GM12864 (cell line): Measurements from ENCODE around the gene RASGEF1C.

Experiments
- DNase-seq: peaks from one replicate; pipeline ENCODE4 v3.0.0-alpha.2; 2011; ENCODE audit warnings: low read depth
- H3K4me3 ChIP-seq: 2 replicates; pipeline ENCODE4 v1.5.1; 2011; ENCODE audit warnings: mild to moderate bottlenecking, low read depth, low read length, control low read depth
- CTCF ChIP-seq: IDR thresholded peaks from 2 replicates; pipeline ENCODE4 v1.5.1; 2011; ENCODE audit warnings: low read depth, mild to moderate bottlenecking, moderate library complexity, low read length, control low read depth, inconsistent platforms; ENCODE audit errors: missing control alignments

The RASGEF1C gene

GRCh38 chr5:180140079-180140554, 68.9 kb downstream of the RASGEF1C start:
- no peak overlapping the region for H3K4me3 ChIP-seq
- no peak for DNase-seq
- no peak for TF ChIP-seq CTCF

- no peak for DNase-seq
- TF ChIP-seq CTCF = no peak
- no peak overlapping the region for H3K4me3 ChIP-seq
Observed at GRCh38 chr5:180139731-180140055, 69.3 kb downstream of the RASGEF1C start.

GRCh38 chr5:180138976-180139730, 69.9 kb downstream of the RASGEF1C start:
- H3K4me3 ChIP-seq = no peak overlapping the region
- TF ChIP-seq CTCF = no peak
- no peak for DNase-seq

- H3K4me3 ChIP-seq = no peak overlapping the region
- DNase-seq = no peak
- TF ChIP-seq CTCF = no peak
Observed at GRCh38 chr5:180138214-180138975, 70.6 kb downstream of the RASGEF1C start.

- DNase-seq = no peak
- H3K4me3 ChIP-seq = no peak overlapping the region
- TF ChIP-seq CTCF = no peak
Observed at GRCh38 chr5:180137401-180138213, 71.4 kb downstream of the RASGEF1C start.

- H3K4me3 ChIP-seq = no peak overlapping the region
- no peak for DNase-seq
- TF ChIP-seq CTCF = no peak
Observed at GRCh38 chr5:180136630-180137381, 72.2 kb downstream of the RASGEF1C start.
